GM19438 (cell line): ENCODE measurements around the gene SCAMP5.

Experiments used
- ATAC-seq: cut with Tn5 transposase; IDR thresholded peaks from one replicate; pipeline ENCODE4 v1.9.1; 2021; ENCODE audit warnings: low read depth; ENCODE audit not compliant: unreplicated experiment

The SCAMP5 gene

GRCh38 chr15:74995182-74995778, at the start of gene SCAMP5:
SCAMP5 (plus strand) TSS chr15:74995563; CDS start chr15:75011840, 16,277 bp downstream.
- no peak for ATAC-seq

GRCh38 chr15:74950078-74950908, 45.1 kb upstream of the SCAMP5 start:
- ATAC-seq: no peak

- ATAC-seq: no peak
Observed at GRCh38 chr15:74951006-74951405, 44.4 kb upstream of the SCAMP5 start.

GRCh38 chr15:74954515-74954914, 40.8 kb upstream of the SCAMP5 start:
- no peak for ATAC-seq

GRCh38 chr15:74955017-74955416, 40.3 kb upstream of the SCAMP5 start:
- ATAC-seq: no peak

- ATAC-seq: peak; percentile 52
Observed at GRCh38 chr15:74955796-74956647, 39.3 kb upstream of the SCAMP5 start.

GRCh38 chr15:74956648-74957475, 38.5 kb upstream of the SCAMP5 start, which contains the start of gene RPP25:
RPP25 (minus strand) TSS chr15:74956772; CDS start chr15:74956583, 189 bp downstream.
- peak; percentile 77 for ATAC-seq

- ATAC-seq: no peak
Observed at GRCh38 chr15:74957476-74958035, 37.8 kb upstream of the SCAMP5 start.

- no peak for ATAC-seq
Observed at GRCh38 chr15:74958320-74958907, 36.9 kb upstream of the SCAMP5 start.

- ATAC-seq: no peak
Observed at GRCh38 chr15:74958908-74959585, 36.3 kb upstream of the SCAMP5 start.

GRCh38 chr15:74959586-74959939, 35.8 kb upstream of the SCAMP5 start:
- ATAC-seq: no peak

- no peak for ATAC-seq
Observed at GRCh38 chr15:74960286-74960685, 35.1 kb upstream of the SCAMP5 start.

GRCh38 chr15:74960995-74961588, 34.3 kb upstream of the SCAMP5 start:
- no peak for ATAC-seq

- ATAC-seq: no peak
Observed at GRCh38 chr15:74961616-74962015, 33.7 kb upstream of the SCAMP5 start.

GRCh38 chr15:74962219-74962618, 33.1 kb upstream of the SCAMP5 start:
- ATAC-seq: no peak

GRCh38 chr15:74962671-74963070, 32.7 kb upstream of the SCAMP5 start:
- ATAC-seq: no peak

- no peak for ATAC-seq
Observed at GRCh38 chr15:74963213-74963612, 32.1 kb upstream of the SCAMP5 start.

- ATAC-seq: no peak
Observed at GRCh38 chr15:74964794-74965193, 30.6 kb upstream of the SCAMP5 start.

- ATAC-seq: no peak
Observed at GRCh38 chr15:74967670-74968069, 27.7 kb upstream of the SCAMP5 start.
